ENCODE results near the gene EFNA5. TPM values are rescaled to one million over a fixed set of nuclear protein-coding genes. Genes with fewer than 3 reads are reported as not detected.
"Not testable (repeated sequence)": the region's sequence is repeated elsewhere in the genome, so short reads cannot be mapped to it uniquely, and the experiment has no call there.

Gene EFNA5
- total RNA-seq, 4 donors from 2014 or later: 2.8 to 5.7 (median 3.7) TPM

DNA sequence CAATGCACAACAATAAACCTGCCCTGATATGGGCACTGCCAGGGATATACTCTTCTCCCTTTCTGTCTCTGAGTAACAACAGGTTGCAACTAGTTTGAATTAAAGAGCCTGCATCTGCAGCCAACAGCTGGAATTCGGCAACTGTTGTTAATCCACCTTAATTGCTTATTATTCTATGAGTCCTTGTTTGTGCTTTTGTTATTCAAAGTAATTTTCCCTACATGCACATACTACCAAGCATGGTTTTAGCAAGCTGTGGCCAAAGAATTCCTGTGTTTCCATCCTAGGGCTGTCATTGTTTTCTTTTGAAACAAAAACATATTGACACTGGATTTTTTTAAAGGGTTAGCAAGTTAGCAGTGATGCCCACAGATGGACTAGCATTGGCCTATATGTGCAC lies 171.5 kb downstream of the EFNA5 start:
- no peaks in the 10 kb centered on the region for H3K4me1 ChIP-seq
- DNase-seq (ENCODE audit: extremely low spot score): no peak
- H3K36me3 ChIP-seq: no peaks in the 10 kb centered on the region
- TF ChIP-seq POLR2A (IDR thresholded peaks at IDR 0.05; ENCODE audit: low read depth): no peak
- TF ChIP-seq, protein P1, sequence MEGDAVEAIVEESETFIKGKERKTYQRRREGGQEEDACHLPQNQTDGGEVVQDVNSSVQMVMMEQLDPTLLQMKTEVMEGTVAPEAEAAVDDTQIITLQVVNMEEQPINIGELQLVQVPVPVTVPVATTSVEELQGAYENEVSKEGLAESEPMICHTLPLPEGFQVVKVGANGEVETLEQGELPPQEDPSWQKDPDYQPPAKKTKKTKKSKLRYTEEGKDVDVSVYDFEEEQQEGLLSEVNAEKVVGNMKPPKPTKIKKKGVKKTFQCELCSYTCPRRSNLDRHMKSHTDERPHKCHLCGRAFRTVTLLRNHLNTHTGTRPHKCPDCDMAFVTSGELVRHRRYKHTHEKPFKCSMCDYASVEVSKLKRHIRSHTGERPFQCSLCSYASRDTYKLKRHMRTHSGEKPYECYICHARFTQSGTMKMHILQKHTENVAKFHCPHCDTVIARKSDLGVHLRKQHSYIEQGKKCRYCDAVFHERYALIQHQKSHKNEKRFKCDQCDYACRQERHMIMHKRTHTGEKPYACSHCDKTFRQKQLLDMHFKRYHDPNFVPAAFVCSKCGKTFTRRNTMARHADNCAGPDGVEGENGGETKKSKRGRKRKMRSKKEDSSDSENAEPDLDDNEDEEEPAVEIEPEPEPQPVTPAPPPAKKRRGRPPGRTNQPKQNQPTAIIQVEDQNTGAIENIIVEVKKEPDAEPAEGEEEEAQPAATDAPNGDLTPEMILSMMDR (IDR thresholded peaks at IDR 0.05): no peak
- TF ChIP-seq POLR2AphosphoS5 (IDR thresholded peaks at IDR 0.05): no peak
- no peak for TF ChIP-seq EP300 (IDR thresholded peaks at IDR 0.05)
- no peak overlapping the region for H3K27ac ChIP-seq (replicated peaks in 1 of 4)
- intact Hi-C loops (cut with DNase I): no loop called here
- no peaks in the 10 kb centered on the region for H3K27me3 ChIP-seq
- 74% methylated on average over 1 of the region's 1 CpG for WGBS
- H3K4me3 ChIP-seq: no peak overlapping the region
- H3K9me3 ChIP-seq: no peaks in the 10 kb centered on the region

DNA sequence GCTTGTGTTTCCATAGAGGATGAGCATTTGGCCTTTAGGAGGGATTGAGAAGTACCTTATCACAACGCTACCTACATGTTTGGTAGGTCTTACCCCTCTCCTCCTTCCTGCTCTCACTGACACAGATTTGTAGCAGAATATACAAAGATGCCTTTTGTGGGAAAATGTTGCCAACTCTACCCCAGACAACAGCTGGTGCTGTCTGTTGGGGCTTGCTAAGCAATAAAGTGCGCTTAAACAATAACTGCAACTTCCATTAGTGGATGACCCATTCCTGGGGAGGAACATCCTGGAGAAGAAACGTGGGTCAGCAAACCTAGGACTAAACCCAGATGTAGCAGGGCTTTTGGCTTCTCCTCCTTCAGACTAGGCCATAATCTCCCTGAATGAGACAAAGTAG lies 174.3 kb downstream of the EFNA5 start:
- Histone ChIP-seq H3K27ac (replicated peaks in 1 of 4) (no peak overlapping the region), H3K27me3 (no peaks in the 10 kb centered on the region), H3K9me3 (no peaks in the 10 kb centered on the region), H3K36me3 (no peaks in the 10 kb centered on the region), H3K4me1 (no peaks in the 10 kb centered on the region), H3K4me3 (no peak overlapping the region)
- no peak for DNase-seq (ENCODE audit: extremely low spot score)
- TF ChIP-seq, protein P1 (IDR thresholded peaks at IDR 0.05): no peak
- TF ChIP-seq POLR2A (IDR thresholded peaks at IDR 0.05; ENCODE audit: low read depth) (no peak), EP300 (IDR thresholded peaks at IDR 0.05) (no peak), POLR2AphosphoS5 (IDR thresholded peaks at IDR 0.05) (no peak)
- WGBS: 94% methylated on average over 3 of the region's 3 CpGs
- intact Hi-C loops (cut with DNase I): no loop called here

DNA sequence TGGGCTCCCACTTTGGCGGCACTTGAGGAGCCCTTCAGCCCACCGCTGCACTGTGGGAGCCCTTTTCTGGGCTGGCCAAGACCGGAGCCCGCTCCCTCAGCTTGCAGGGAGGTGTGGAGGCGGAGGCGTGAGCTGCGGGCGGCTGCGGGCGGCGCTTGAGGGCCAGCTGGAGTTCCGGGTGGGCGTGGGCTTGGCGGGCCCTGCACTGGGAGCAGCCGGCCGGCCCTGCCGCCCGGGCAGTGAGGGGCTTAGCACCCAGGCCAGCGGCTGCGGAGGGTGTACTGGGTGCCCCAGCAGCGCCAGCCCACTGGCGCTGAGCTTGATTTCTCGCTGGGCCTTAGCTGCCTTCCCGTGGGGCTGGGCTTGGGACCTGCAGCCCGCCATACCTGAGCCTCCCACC lies 176.6 kb downstream of the EFNA5 start:
- H3K27me3 ChIP-seq; intact Hi-C loops (cut with DNase I); H3K4me3 ChIP-seq; H3K9me3 ChIP-seq; H3K4me1 ChIP-seq; H3K27ac ChIP-seq (replicated peaks in 1 of 4); DNase-seq (ENCODE audit: extremely low spot score); H3K36me3 ChIP-seq: not testable (repeated sequence)
- 53% methylated on average over 6 of the region's 25 CpGs for WGBS

DNA sequence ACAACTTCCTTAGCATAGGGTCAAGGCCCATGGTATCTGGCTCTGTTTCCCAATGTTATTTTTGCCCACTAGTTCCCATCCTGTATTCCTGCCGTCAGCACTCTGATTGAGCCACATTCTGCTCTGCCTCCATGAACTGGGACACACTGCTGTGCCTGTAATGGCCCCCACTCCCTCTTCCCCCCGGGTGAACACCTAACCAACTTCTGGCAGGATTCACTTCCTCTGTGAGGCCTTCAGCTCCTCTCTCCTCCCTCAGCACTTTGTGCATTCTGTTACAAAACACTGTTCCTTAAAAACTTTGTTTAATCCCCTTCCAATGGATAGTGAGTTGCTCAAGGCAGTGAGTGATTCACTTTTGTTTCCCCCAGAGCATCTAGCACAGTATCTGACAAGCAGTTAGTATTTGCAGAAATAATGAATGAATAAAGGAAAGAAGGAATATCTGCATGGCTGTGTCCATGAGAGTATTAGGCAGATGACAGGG lies 183.6 kb downstream of the EFNA5 start:
- Histone ChIP-seq H3K4me3 (no peak overlapping the region), H3K36me3 (no peaks in the 10 kb centered on the region), H3K27ac (replicated peaks in 1 of 4) (peak overlapping the region in 1 of 4 donors; percentile 7), H3K4me1 (peaks cover 0 to 8% (median 0%) of the 10 kb centered on the region in 4 donors), H3K27me3 (no peaks in the 10 kb centered on the region), H3K9me3 (no peaks in the 10 kb centered on the region)
- TF ChIP-seq POLR2A (IDR thresholded peaks at IDR 0.05; ENCODE audit: low read depth) (no peak), EP300 (IDR thresholded peaks at IDR 0.05) (no peak), POLR2AphosphoS5 (IDR thresholded peaks at IDR 0.05) (no peak)
- TF ChIP-seq, protein P1 (IDR thresholded peaks at IDR 0.05): no peak
- WGBS: 58% methylated on average over 2 of the region's 2 CpGs
- DNase-seq (ENCODE audit: extremely low spot score): no peak
- intact Hi-C loops (cut with DNase I): no loop called here

DNA sequence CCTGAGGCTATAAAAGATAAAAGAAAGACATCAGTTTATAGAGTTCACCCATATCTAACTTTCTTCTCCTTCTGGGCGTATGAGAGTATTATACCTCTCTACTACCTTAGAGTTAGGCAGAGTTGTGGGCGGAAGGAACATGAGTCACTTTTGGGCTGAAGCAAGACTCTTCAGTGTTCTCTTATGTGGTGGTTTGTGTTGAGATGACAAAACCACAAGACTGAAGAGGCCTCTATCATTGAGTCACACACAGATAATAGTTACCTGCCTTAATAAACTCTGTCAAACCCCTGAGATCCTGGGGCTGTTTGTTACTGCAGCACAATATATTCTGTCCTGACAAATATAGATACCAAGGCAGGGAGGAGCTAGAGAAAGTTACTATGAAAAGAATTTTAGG lies 184.2 kb downstream of the EFNA5 start:
- peak overlapping the region in 1 of 4 donors; percentile 7 for H3K27ac ChIP-seq (replicated peaks in 1 of 4)
- H3K36me3 ChIP-seq: no peaks in the 10 kb centered on the region
- H3K4me1 ChIP-seq: peaks cover 0 to 8% (median 0%) of the 10 kb centered on the region in 4 donors
- 85% methylated on average over 2 of the region's 2 CpGs for WGBS
- intact Hi-C loops (cut with DNase I): no loop called here
- DNase-seq (ENCODE audit: extremely low spot score): no peak
- H3K4me3 ChIP-seq: no peak overlapping the region
- TF ChIP-seq, protein P1 (IDR thresholded peaks at IDR 0.05): no peak
- no peak for TF ChIP-seq POLR2AphosphoS5 (IDR thresholded peaks at IDR 0.05)
- no peak for TF ChIP-seq POLR2A (IDR thresholded peaks at IDR 0.05; ENCODE audit: low read depth)
- TF ChIP-seq EP300 (IDR thresholded peaks at IDR 0.05): no peak
- no peaks in the 10 kb centered on the region for H3K9me3 ChIP-seq
- H3K27me3 ChIP-seq: no peaks in the 10 kb centered on the region
